Measurements from ENCODE around the gene IL36A. TPM values are rescaled to one million over a fixed set of nuclear protein-coding genes. Genes with fewer than 3 reads are reported as not detected.

Gene IL36A
- polyA plus RNA-seq, 2 of the 4 experiments (the other 2 are of a cell fraction) = not detected

- ATAC-seq = no peak
- no peak for FAIRE-seq
- no peak overlapping the region for H3K4me3 ChIP-seq
- peaks cover 22% of the 10 kb centered on the region for H3K9me3 ChIP-seq
- no peak overlapping the region for H3K27ac ChIP-seq
- WGBS (ENCODE audit: missing lambda C conversion rate) = 8% methylated on average over 3 of the region's 3 CpGs
- H3K4me1 ChIP-seq = no peaks in the 10 kb centered on the region
- no peak for TF ChIP-seq ELK1 (IDR thresholded peaks at IDR 0.05; ENCODE audit: low read depth, low read length)
- no peak for TF ChIP-seq FOXS1 (CRISPR knock-in tag; IDR thresholded peaks at IDR 0.05)
- TF ChIP-seq RCOR1 (IDR thresholded peaks at IDR 0.05; ENCODE audit: low read depth, low read length) = no peak
- TF ChIP-seq RARB (CRISPR knock-in tag; IDR thresholded peaks at IDR 0.05) = no peak
- TF ChIP-seq, protein P1, sequence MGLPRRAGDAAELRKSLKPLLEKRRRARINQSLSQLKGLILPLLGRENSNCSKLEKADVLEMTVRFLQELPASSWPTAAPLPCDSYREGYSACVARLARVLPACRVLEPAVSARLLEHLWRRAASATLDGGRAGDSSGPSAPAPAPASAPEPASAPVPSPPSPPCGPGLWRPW (IDR thresholded peaks at IDR 0.05) = no peak
- TF ChIP-seq HMGXB4 (CRISPR knock-in tag; IDR thresholded peaks at IDR 0.05; ENCODE audit: borderline replicate concordance) = no peak
- TF ChIP-seq BCL3 (IDR thresholded peaks at IDR 0.05) = no peak
- TF ChIP-seq E2F6 (IDR thresholded peaks at IDR 0.05; ENCODE audit: borderline replicate concordance, low read depth) = no peak
- no peak for TF ChIP-seq JUN (IDR thresholded peaks at IDR 0.05)
- TF ChIP-seq ESRRA (IDR thresholded peaks at IDR 0.05; ENCODE audit: borderline replicate concordance, low read length) = no peak
- TF ChIP-seq CBX8 (IDR thresholded peaks at IDR 0.05) = no peak
- TF ChIP-seq ATOH8 (CRISPR knock-in tag; IDR thresholded peaks at IDR 0.05; ENCODE audit: low read depth) = no peak
- TF ChIP-seq RFX5 (IDR thresholded peaks at IDR 0.05) = no peak
- no peak for TF ChIP-seq CEBPB (IDR thresholded peaks at IDR 0.05)
- TF ChIP-seq KDM1A (IDR thresholded peaks at IDR 0.05; ENCODE audit: low read depth) = no peak
- CTCF ChIA-PET = no interaction called here
- POLR2A ChIA-PET = no interaction called here
- DNase-seq (ENCODE audit: low read depth in 1 of 2, low spot score in 1 of 2) = no peak
- no peak overlapping the region for H3K4me2 ChIP-seq
Measured at GRCh38 chr2:113053666-113054065, 48.4 kb downstream of the IL36A start.

GRCh38 chr2:113054066-113054465 lies 48.8 kb downstream of the IL36A start:
- POLR2A ChIA-PET = no interaction called here
- ATAC-seq (no peak), DNase-seq (ENCODE audit: low read depth in 1 of 2, low spot score in 1 of 2) (no peak), FAIRE-seq (no peak)
- Histone ChIP-seq H3K4me1 (no peaks in the 10 kb centered on the region), H3K27ac (no peak overlapping the region), H3K4me2 (no peak overlapping the region), H3K9me3 (peaks cover 22% of the 10 kb centered on the region), H3K4me3 (no peak overlapping the region)
- CTCF ChIA-PET = no interaction called here
- no peak for TF ChIP-seq CHD4 (IDR thresholded peaks at IDR 0.05; ENCODE audit: borderline replicate concordance)
- TF ChIP-seq MYC (IDR thresholded peaks at IDR 0.05; ENCODE audit: borderline replicate concordance, low read length) = no peak
- TF ChIP-seq TP53 (CRISPR knock-in tag; IDR thresholded peaks at IDR 0.05) = no peak
- no peak for TF ChIP-seq MAX (IDR thresholded peaks at IDR 0.05)
- no peak for TF ChIP-seq NR3C1 (IDR thresholded peaks at IDR 0.05)
- no peak for TF ChIP-seq HEYL (CRISPR knock-in tag; IDR thresholded peaks at IDR 0.05)
- TF ChIP-seq MAFK (IDR thresholded peaks at IDR 0.05; ENCODE audit: partially characterized antibody) = no peak
- TF ChIP-seq CHD2 (IDR thresholded peaks at IDR 0.05; ENCODE audit: low read length, partially characterized antibody) = no peak
- no peak for TF ChIP-seq KDM5A (IDR thresholded peaks at IDR 0.05)
- no peak for TF ChIP-seq FOXS1 (CRISPR knock-in tag; IDR thresholded peaks at IDR 0.05)
- no peak for TF ChIP-seq HMGXB4 (CRISPR knock-in tag; IDR thresholded peaks at IDR 0.05; ENCODE audit: borderline replicate concordance)
- no peak for TF ChIP-seq CBX8 (IDR thresholded peaks at IDR 0.05)
- no peak for TF ChIP-seq RCOR1 (IDR thresholded peaks at IDR 0.05; ENCODE audit: low read depth, low read length)
- TF ChIP-seq BCL3 (IDR thresholded peaks at IDR 0.05) = no peak
